Endothelial cell of umbilical vein (primary cell): ENCODE measurements around the gene M6PR. TPM values are rescaled to one million over a fixed set of nuclear protein-coding genes. Genes with fewer than 3 reads are reported as not detected.

ENCODE experiments used
- BruUV-seq: library from RNA; stranded (reverse); fragments of 400-500 nt; replicated peaks from 2 replicates; lab custom pipeline; 2021; lab: Mats Ljungman, UMichigan
- CTCF ChIA-PET: fragments of 300-600, 350-600 bp; sonication (Branson Sonifier 250); formaldehyde crosslinking; loops from one replicate; lab custom pipeline; 2021; ENCODE audit warnings: antibody characterized with exemption, inconsistent platforms; lab: Charles Lee
- POLR2A ChIA-PET: fragments of 300-600, 350-600 bp; sonication (Branson Sonifier 250); formaldehyde crosslinking; loops from one replicate; lab custom pipeline; 2021; ENCODE audit warnings: antibody characterized with exemption, inconsistent platforms; lab: Charles Lee
- DNase-seq: peaks from one replicate; pipeline ENCODE4 v3.0.0-alpha.2; 2011; ENCODE audit warnings: low read depth, low spot score
- FAIRE-seq: peaks from 2 replicates; lab custom pipeline; 2011; peaks lifted over from hg19 to GRCh38; lab: Jason Lieb, UNC
- H2AFZ ChIP-seq: 2 replicates; pipeline ENCODE4 v1.6.0; 2012; ENCODE audit warnings: low read depth, low read length, control low read depth, inconsistent platforms
- H3K27ac ChIP-seq: 2 replicates; pipeline ENCODE4 v1.5.1; 2011; ENCODE audit warnings: low read depth, mild to moderate bottlenecking, control low read depth, low read length, moderate library complexity; ENCODE audit not compliant: insufficient read depth
- H3K27me3 ChIP-seq, 2 experiments: 2 replicates each; pipeline versions ENCODE4 v1.6.0 to v1.6.1; 2011; ENCODE audit warnings: low read length in 2 of 2, mixed read lengths in 1 of 2; ENCODE audit not compliant: control insufficient read depth in 2 of 2, insufficient read depth in 2 of 2
- H3K36me3 ChIP-seq, 2 experiments: 2 replicates in 1 of 2; 3 replicates in 1 of 2; pipeline ENCODE4 v1.5.1; 2011; ENCODE audit warnings: low read length in 2 of 2, mild to moderate bottlenecking in 1 of 2, moderate library complexity in 1 of 2; ENCODE audit not compliant: control insufficient read depth in 2 of 2, insufficient read depth in 2 of 2; ENCODE audit errors: extremely low read depth in 1 of 2
- H3K4me1 ChIP-seq: 3 replicates; pipeline ENCODE4 v1.5.1; 2011; ENCODE audit warnings: mild to moderate bottlenecking, low read length; ENCODE audit not compliant: control insufficient read depth, insufficient read depth; ENCODE audit errors: extremely low read depth
- H3K4me2 ChIP-seq: 2 replicates; pipeline ENCODE4 v1.6.1; 2011; ENCODE audit warnings: low read length, control low read depth, mixed read lengths; ENCODE audit not compliant: insufficient read depth
- H3K4me3 ChIP-seq, 3 experiments: fragments of 200-600 bp in 1 of 3; sonication (generic), shearing (Covaris generic) in 1 of 3; replicated peaks in 1 of 3; 2 replicates each; pipeline ENCODE4 v1.5.1; 2011 to 2016; ENCODE audit warnings: control low read depth in 3 of 3, low read length in 3 of 3, mild to moderate bottlenecking in 2 of 3, inconsistent platforms in 1 of 3, low read depth in 1 of 3, moderate library complexity in 1 of 3; ENCODE audit not compliant: insufficient read depth in 1 of 3
- H3K79me2 ChIP-seq: 2 replicates; pipeline ENCODE4 v1.6.0; 2012; ENCODE audit warnings: low read length, inconsistent platforms; ENCODE audit not compliant: control insufficient read depth, insufficient read depth
- H3K9ac ChIP-seq: replicated peaks from 2 replicates; pipeline ENCODE3; 2011; ENCODE audit warnings: low read length, control low read depth; ENCODE audit not compliant: insufficient read depth; ENCODE audit errors: extremely low read depth
- H3K9me1 ChIP-seq: replicated peaks from 3 replicates; pipeline ENCODE4 v1.6.0; 2011; ENCODE audit warnings: mild to moderate bottlenecking, low read length; ENCODE audit not compliant: control insufficient read depth, insufficient read depth; ENCODE audit errors: extremely low read depth
- H3K9me3 ChIP-seq: replicated peaks from 2 replicates; pipeline ENCODE4 v1.5.1; 2012; ENCODE audit warnings: low read length, inconsistent platforms; ENCODE audit not compliant: control insufficient read depth, insufficient read depth
- H4K20me1 ChIP-seq: replicated peaks from 2 replicates; pipeline ENCODE3; 2011; ENCODE audit warnings: mild to moderate bottlenecking, low read length; ENCODE audit not compliant: control insufficient read depth, insufficient read depth; ENCODE audit errors: extremely low read depth
- CTCF ChIP-seq, 2 donors: IDR thresholded peaks; 1 replicate in 1 of 2; 2 replicates in 1 of 2; pipeline ENCODE4 v1.5.1; 2011; ENCODE audit warnings: low read length in 2 of 2, mild to moderate bottlenecking in 2 of 2, moderate library complexity in 2 of 2, control low read depth in 1 of 2, inconsistent platforms in 1 of 2, low read depth in 1 of 2; ENCODE audit not compliant: insufficient read depth in 1 of 2; ENCODE audit errors: extremely low read depth in 1 of 2
- EZH2 ChIP-seq: IDR thresholded peaks from 2 replicates; pipeline ENCODE4 v1.6.1; 2012; ENCODE audit warnings: borderline replicate concordance, low read depth, mild to moderate bottlenecking, moderate library complexity, low read length, inconsistent platforms; ENCODE audit not compliant: severe bottlenecking
- FOS ChIP-seq: IDR thresholded peaks from 2 replicates; pipeline ENCODE4 v1.6.1; 2011; ENCODE audit warnings: mild to moderate bottlenecking, low read length, moderate library complexity, borderline replicate concordance; ENCODE audit not compliant: insufficient read depth
- GATA2 ChIP-seq: IDR thresholded peaks from 2 replicates; pipeline ENCODE4 v1.7.0; 2011; ENCODE audit warnings: low read depth, mild to moderate bottlenecking, moderate library complexity, mixed read lengths, low read length; ENCODE audit not compliant: insufficient read length, insufficient read depth
- JUN ChIP-seq: IDR thresholded peaks from 2 replicates; pipeline ENCODE4 v1.6.1; 2011; ENCODE audit warnings: borderline replicate concordance, low read depth; ENCODE audit not compliant: insufficient read length, insufficient read depth
- MYC ChIP-seq: IDR thresholded peaks from one replicate; pipeline ENCODE4 v1.6.1; 2011; ENCODE audit warnings: mild to moderate bottlenecking, low read depth, low read length
- POLR2A ChIP-seq: IDR thresholded peaks from 2 replicates; pipeline ENCODE4 v1.6.1; 2012; ENCODE audit warnings: low read depth, mild to moderate bottlenecking, control low read depth, low read length
- POLR2AphosphoS5 ChIP-seq: IDR thresholded peaks from 2 replicates; pipeline ENCODE4 v1.6.1; 2012; ENCODE audit warnings: low read depth, mild to moderate bottlenecking, control low read depth, low read length, moderate library complexity; ENCODE audit not compliant: insufficient read depth
- dilution Hi-C: fragments of 300-500 bp; cut with MboI; formaldehyde crosslinking; loops from one replicate; pipeline ENCODE4 v1.15.0; 2019; ENCODE audit warnings: low sequenced_read_pairs; ENCODE audit not compliant: extremely low pct_ligation_motif_present
- intact Hi-C: fragments of 100-400 bp; cut with micrococcal nuclease; formaldehyde crosslinking; loops from one replicate; pipeline ENCODE4 v1.10.0; 2022
- polyA plus RNA-seq, 4 experiments: library from polyadenylated mRNA; depleted of rRNA in 3 of 4; stranded (reverse) in 3 of 4; unstranded in 1 of 4; fragments of >200 nt; gene quantifications; 2 replicates each; pipeline versions ENCODE4 v1.2.1 to v1.2.3, GENCODE V29; 2011 to 2012; ENCODE audit warnings: missing spikeins in 1 of 4
- total RNA-seq: library from RNA; stranded (reverse); gene quantifications from 2 replicates; pipeline ENCODE4 v1.2.3, GENCODE V29; 2021
- TF ChIP-seq, protein P1 (sequence below): IDR thresholded peaks from 2 replicates; pipeline ENCODE4 v1.6.1; 2011; ENCODE audit not compliant: insufficient read depth, insufficient read length

M6PR gene
- total and polyA plus RNA-seq, 2 donors (not counting 3 experiments of a cell fraction or from before 2014, with no cell fraction given), result 124 to 142 TPM

- no peak for FAIRE-seq
- POLR2A ChIA-PET, result no interaction called here
- intact Hi-C loops, result no loop called here
Observed at GRCh38 chr12:8968761-8969160, 19.3 kb upstream of the M6PR start.

More at GRCh38 chr12:8968761-8969160, 19.3 kb upstream of the M6PR start:
- DNase-seq, result no peak
- Histone ChIP-seq H3K4me3 (no peak overlapping the region), H4K20me1 (no peaks in the 10 kb centered on the region), H3K79me2 (no peaks in the 10 kb centered on the region), H2AFZ (no peak overlapping the region), H3K4me2 (no peak overlapping the region), H3K27me3 (no peaks in the 10 kb centered on the region), H3K4me1 (no peaks in the 10 kb centered on the region), H3K27ac (no peak overlapping the region), H3K36me3 (no peaks in the 10 kb centered on the region), H3K9me3 (no peaks in the 10 kb centered on the region), H3K9ac (no peak overlapping the region), H3K9me1 (no peaks in the 10 kb centered on the region)
- TF ChIP-seq JUN, result no peak
- TF ChIP-seq GATA2, result no peak
- no peak for TF ChIP-seq CTCF (IDR thresholded peaks at IDR 0.05; ENCODE audit: extremely low read depth in 1 of 2, insufficient read depth in 1 of 2, low read depth in 1 of 2, low read length in 2 of 2)
- no peak for TF ChIP-seq FOS
- no peak for TF ChIP-seq MYC
- TF ChIP-seq, protein P1, sequence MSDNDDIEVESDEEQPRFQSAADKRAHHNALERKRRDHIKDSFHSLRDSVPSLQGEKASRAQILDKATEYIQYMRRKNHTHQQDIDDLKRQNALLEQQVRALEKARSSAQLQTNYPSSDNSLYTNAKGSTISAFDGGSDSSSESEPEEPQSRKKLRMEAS, result no peak
- TF ChIP-seq POLR2A, result no peak
- TF ChIP-seq POLR2AphosphoS5, result no peak
- no peak for TF ChIP-seq EZH2
- dilution Hi-C loops, result no loop called here
- no TSS peak for BruUV-seq
- CTCF ChIA-PET, result no interaction called here
